LHCN-M2 (cell line): ENCODE measurements around the gene UFC1. TPM values are rescaled to one million over a fixed set of nuclear protein-coding genes. Genes with fewer than 3 reads are reported as not detected.

ENCODE experiments used
- DNase-seq: peaks from one replicate; pipeline ENCODE4 v3.0.0-alpha.2; 2012; ENCODE audit warnings: low read depth
- total RNA-seq: library from RNA; depleted of rRNA; stranded (reverse); fragments of >200 nt; gene quantifications from 2 replicates; pipeline ENCODE4 v1.2.3, GENCODE V29; 2014

The UFC1 gene
- total RNA-seq, 1 experiment from 2014 or later: 90.6 TPM

DNA sequence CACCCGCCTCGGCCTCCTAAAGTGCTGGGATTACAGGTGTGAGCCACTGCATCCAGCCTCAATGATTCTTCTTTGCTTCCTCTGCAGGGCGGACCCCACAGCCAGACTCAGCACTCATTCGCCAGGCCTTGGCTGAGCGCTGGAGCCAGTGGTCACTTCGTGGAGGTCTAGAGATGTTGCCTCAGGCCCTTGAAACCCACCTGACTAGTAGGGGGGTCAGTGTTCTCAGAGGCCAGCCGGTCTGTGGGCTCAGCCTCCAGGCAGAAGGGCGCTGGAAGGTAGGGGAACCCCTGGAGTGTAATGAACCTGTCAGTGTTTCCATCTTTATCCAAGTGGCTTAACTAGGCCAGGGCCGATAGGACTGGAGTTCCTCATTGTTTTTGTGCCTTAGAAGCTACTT lies 15.1 kb downstream of the UFC1 start:
- DNase-seq: no peak

DNA sequence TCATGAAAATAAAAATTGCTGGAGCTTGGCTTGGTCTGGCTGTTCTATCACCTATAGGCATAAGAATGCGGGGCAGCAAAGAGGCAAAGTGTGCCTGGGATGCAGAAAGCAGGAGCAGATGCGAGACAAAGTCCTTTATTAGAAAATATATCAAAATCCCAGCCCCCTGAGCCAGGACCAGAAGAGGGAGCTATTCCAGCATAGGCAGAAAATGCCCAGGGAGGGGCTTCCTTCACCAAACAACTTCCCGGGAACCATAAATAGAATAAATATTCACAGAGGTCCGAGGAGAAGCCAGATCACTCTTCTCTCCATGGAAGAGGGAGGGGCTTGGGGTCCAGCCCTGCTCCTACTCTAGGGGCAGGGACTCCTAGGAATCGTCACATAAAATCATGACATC lies 17.4 kb downstream of the UFC1 start:
- no peak for DNase-seq

DNA sequence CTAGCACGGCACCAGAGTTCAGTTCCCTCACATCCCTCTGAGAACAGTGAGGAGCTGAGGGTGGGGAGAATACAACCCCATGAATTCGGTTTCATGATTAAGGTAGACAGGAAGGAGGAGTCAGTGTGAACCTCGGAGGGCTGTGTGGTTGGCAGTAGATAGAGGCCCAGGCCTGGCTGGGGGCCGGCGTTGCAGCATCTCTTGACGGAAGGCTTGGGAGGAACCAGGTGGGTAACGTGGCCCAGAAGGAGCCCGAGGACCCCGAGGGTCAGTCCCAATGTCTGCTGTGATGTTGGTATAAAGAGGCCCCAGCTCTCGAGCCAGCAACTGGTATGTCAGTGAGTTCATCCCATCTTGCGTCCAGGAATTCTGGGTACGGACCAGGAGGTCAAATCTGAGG lies 17.9 kb downstream of the UFC1 start:
- no peak for DNase-seq

DNA sequence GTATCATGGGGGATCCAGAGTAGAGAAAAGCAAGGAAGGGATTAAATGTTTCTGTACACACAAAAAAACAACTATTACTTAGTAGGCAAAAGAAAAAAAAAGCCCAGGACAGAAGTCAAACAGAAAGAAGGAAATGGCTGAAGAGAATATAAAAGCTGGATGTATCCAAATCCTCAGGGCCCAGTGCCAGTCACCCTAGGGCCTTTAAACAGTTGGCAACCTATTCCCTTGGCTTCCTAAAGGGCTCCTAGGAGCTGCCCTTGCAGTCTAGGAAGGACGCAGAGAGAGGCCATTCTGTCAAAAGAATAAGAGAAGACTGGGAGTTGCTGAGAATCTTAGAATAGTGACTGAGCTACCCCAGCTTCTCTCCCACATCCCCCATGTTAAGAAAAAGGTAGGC lies 18.6 kb downstream of the UFC1 start:
- no peak for DNase-seq

DNA sequence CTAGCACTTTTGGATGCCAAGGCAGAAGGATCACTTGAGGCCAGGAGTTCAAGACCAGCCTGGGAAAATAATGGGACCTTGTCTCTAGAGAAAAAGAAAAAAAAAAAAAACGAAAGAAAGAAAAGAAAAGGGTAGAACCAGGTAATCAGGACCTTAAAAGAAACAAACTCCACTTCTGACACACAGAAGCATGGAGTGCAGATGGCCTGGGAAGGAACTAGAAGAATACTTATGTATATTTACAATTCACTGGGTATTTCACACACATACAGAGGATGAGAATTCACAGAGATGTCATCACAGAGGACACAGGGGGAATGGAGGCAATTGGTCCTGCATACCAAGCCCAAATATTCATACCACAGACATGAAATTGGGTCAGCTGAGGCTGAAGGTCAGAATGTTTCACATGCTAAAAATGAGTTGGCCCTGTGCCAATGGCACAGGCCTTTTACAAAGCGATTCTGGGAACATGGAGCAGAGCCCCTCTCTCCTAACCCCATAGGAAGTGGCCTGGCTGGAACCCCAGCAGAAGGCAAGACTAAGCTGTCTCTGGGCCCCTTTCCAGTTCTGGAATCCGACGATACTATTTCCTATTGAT lies 19.1 kb downstream of the UFC1 start:
- peak; percentile 92 for DNase-seq

DNA sequence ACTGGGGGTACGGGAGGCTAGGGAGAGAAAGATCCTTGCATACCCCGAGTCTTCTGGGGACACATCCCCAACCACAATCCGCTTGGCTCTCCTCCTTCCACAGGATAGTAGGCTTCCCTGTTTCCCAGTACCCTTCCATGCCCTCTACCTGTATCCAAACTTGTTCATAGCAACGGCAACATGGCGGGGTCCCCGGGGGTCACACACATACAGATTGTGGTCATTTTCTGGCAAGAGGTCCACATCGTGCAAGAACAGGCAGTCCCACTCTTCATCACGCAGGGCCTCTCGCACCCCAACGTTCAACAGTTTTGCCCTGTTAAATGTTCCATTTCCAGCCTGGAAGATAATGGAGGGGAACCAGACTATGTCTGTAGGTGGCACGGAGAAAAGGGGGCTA lies 19.9 kb downstream of the UFC1 start:
- DNase-seq: no peak

DNA sequence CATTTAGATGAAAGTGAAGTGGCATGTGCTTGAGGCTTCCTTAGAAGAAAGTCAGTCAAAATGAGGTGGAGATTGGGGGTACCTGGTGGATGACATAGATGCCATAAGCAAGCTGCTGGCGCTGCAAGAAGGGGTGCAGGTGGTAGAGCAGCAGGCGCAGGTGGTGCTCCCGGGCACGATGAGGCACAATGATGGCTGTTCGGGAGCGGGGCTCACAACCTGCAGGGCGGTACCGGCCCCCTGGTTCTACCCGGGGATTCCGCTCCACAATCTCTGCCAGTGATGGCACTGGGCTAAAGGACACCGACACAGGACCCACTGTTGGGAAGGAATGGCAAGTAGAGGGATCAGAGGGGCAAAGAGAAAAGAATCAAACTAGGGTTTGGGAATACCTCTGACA lies 21.1 kb downstream of the UFC1 start:
- no peak for DNase-seq

DNA sequence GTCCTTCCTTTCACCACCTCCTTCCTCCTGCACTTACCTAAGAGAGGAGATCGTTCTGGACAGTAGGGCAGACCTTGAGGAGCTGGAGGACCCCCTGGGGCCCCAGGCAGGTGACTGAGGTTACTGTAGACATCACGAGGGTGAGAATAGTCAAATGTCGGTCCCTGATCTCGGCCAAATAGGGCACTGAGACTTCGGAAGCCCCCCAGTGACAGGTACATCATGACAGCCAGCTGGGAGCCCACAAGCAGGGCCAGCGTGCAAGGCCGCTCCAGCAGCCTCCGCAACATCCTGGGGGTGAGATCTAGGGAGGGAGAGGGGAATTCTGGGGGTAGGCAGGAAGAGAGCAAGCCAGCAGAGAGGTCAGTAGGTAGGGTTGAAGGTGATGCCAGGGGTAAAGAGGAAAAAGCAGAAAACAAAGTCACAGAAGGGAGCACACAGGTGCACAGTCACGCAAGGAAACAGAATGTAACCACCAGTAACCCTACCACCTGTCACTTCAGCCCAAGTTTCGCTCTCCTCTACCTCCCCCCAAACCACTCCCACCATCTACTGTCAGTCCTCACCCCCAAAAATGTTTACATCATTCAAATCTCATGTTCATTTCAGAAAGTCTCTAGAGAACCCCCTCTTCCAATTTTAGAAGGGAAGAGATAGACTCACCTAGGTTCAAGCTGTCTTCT lies 22.1 kb downstream of the UFC1 start:
- no peak for DNase-seq

DNA sequence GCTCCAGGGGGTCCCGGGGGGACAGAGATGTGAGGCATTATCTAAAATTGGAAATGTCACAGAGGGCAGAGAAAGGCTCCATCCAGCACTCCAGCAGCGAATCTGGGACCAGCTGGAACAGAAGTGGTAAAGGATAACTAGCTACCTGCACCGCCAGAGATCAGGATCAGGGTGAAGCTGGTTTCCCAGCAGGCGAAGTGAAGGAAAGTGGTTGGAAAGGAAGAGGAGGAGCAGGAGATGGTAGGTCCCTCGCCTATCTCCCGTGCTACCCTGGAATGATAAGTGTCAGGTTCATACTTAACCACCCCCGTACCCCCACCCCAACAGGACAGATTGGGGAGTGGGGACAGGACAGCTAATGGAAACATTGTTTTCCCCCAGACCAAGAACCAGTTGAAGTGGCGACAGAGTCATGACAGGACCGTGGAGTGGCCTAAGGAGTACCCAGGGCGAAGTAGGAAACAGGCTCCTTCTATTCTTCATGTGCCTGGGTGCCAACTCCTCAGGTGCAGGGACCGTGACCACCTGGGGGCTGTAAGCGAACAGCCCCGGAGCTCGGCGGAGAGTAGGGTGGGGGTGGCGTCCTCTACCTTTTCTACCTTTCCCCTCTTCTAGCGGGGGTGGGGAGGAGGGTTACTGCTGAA lies 22.8 kb downstream of the UFC1 start:
- DNase-seq: no peak

DNA sequence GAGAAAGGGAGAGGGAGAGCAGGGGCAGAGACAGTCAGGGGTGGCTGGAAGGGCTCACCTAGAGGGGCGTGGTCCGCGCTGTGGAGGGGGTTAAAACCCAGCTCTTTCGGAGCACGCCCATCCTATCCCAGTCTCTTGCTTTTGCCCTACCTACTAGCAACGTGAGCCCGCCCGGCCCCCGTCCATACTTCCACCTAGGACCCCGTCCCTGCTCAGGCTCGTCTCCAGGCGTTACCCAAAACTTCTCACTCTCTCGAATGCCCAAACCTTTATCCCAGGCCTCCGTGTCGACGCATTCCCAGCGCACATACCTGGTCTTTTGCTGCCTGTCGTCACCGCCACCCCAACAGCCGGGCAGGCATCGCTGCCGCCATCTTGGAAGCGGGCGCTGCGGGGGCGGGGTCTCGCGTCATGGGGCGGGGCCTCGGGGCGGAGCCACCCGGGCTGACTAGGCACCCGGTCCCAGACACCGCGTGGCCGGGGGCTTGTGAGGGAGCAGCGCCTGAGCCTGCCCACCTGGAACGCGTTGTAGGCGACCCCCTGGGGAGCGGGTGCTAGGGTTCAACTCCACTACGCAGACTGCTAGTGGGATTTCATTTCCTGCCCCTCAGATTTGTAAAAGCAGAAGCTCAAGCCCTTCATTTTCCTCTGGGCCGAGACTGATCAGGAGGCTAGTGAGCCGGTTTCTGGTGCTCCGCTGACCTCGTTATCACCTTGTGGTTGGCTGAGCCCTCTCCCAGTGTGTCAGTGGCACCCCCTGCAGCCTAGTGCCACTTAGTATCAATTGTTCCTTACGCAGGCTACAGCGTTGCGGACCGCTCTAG lies 23.5 kb downstream of the UFC1 start, which contains the start of gene B4GALT3:
Gene B4GALT3, minus strand, starts transcription at position 396 of the 824 bp plus-strand sequence. CDS start 1,447 bp downstream, outside the sequence.
- DNase-seq: peak; percentile 62

DNA sequence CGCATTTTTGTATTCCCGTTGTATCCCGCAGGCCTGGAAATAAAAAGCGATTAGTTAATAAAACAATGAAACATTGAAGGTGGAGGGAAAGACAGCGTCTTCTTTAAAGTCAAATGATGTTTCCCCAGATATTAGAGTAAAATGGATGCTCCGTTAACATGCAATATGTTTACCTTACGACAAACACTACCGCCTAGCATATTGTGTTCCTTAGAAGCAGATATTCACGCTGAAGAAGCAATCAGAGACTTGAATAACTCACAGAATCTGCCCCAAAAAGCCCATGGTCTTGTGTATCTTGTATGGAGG lies 24.1 kb downstream of the UFC1 start:
- DNase-seq: no peak

DNA sequence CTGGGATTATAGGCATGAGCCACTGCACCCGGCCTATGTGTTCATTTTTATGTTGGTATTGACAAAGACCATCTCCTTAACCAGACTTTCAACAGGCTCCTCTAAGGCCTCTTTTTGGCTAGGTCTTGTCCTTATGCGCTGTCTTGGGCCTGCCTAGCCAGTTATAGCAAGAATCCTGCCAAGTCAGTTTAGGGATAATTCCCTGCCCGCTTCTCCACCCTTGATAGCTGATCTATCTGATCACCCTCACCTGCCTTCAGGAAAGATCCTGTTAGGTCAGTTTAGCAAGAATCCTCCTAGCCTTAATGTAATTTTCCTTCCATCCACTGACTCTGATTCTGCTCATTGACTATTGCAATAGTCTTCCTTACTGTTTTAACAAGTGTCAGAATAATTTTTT lies 25.9 kb downstream of the UFC1 start:
- no peak for DNase-seq

DNA sequence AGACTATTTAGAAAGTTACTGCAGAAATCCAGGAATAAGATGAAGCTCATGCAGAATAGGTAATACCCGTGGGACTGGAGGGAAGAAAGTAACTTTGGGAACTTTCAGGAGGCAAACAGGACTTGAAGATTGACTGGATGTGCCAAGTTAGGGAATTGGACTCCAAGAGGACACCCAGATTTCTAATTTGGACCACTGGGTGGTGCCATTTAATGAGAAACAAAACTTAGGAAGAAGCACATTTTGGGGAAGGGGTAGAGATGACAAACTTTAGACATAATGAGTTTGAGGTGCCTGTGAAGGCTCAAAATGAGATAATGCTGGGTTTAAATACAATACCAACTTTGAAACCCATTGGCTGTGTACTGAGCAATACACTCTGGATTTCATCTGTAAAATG lies 26.9 kb downstream of the UFC1 start:
- DNase-seq: peak; percentile 55

DNA sequence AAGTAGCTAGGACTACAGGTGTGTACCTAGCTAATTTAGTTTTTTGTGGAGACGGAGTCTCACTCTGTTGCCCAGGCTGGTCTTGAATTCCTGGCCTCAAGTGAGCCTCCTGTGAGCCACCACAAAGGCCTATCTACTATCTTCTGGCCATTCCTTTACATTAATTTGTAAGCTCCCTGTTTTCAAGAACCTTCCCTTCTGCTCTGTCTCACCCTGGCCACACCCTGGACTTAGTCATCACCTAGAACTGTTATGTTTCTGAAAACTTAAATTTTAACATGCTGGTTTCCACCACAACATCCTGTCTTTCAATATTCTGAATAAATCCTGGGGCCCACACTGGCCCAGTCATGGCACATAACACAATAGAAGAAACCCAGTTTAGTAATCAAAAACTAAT lies 28.4 kb downstream of the UFC1 start:
- peak; percentile 77 for DNase-seq

DNA sequence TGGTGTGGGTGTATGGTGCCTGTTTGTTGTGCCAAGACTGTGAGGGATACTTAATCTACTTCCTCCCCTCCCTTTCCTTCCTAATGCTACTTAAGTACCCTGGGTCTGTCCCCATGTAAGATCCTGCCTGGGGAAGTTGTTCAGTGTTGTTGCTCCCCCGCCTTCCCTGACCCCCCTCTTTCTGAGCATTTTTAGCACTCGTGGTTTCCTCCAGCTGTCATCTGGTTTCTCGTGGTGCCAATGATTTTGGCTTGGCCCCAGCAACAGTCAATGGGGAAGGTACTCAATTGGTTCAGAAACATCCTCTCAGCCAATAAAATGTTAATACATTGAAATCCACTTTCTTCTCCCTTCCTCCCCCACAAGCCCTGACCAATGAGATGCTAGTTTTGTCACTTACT lies 31.5 kb downstream of the UFC1 start:
- DNase-seq: peak; percentile 98

DNA sequence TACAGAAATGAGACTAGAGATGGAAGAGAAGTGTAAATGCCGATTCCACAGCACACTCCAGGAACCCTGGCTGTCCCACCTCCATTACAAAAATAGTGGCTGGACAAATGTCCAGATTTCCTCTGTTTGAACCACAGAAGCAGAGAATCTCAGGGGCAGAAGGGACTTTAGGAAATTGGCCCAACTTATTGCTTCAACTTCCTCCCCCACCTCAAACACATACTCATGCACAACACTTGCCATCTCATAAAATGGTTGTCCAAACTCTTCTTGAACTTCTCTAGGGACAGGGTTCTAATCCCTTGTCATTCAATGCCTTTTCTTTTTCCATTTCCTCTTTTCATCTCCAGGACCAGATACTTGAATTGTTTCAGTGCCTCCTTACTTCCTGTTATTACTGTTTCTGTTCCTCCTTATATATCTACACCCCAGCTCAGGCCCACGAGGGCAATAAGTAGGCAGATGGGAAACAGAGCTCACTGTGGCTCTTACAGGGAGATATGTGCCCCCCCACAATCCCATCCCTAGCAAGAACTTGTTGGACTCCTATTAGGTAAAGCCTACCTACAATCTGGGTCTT lies 32.0 kb downstream of the UFC1 start:
- DNase-seq: no peak

DNA sequence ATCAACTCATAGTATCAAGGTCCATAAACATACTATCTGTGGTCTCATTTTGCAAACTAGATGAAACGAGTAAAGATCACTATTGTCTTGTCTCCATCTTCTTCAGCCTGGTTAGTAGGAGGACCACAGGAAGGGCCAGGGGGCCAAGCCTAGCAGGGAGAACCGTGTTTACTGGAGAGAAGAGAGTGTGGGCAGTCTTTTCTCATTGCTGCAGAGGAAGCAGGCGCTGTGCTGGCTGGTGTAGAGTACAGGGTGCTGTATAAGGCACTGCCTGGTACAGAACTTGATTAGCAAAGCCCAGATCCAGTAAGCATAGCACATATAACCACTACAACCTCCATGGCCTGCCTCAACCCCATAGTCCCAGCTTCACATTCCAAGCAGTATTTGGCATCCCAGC lies 33.5 kb downstream of the UFC1 start:
- DNase-seq: no peak

DNA sequence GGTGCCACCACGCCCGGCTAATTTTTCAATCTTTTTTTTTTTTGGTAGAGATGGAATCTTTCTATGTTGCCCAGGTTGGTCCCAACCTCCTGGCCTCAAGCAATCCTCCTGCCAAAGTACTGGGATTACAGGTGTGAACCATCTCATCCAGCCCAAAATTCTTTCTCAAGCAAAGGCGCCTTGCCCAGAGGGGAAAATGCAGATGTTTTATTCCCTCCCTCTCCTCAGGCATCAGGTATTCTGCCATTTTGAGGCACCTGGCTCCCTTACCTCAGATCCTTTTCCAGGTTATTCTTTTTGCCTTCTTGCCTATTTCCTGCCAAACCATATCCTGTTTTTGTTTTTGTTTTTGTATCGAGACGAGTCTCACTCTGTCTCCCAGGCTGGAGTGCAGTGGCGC lies 34.6 kb downstream of the UFC1 start:
- no peak for DNase-seq

DNA sequence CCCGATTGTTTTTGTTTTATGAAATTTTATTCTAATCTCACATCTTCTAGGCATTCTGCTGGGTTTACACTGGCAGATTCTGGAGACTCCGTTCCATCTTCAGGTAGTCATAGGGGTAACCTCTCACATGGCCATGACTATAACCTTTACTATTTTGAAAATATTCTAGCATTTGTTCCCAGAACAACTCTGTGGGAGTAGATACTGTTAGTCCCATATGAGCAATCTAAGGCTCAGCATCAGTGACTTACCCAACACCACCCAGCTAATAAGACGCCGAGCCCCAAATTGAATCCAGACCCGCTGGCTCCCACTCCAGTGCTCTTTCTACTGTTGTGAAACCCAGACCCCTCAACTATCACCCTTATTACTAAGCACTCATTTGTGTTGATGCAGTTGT lies 35.3 kb downstream of the UFC1 start:
- DNase-seq: no peak

DNA sequence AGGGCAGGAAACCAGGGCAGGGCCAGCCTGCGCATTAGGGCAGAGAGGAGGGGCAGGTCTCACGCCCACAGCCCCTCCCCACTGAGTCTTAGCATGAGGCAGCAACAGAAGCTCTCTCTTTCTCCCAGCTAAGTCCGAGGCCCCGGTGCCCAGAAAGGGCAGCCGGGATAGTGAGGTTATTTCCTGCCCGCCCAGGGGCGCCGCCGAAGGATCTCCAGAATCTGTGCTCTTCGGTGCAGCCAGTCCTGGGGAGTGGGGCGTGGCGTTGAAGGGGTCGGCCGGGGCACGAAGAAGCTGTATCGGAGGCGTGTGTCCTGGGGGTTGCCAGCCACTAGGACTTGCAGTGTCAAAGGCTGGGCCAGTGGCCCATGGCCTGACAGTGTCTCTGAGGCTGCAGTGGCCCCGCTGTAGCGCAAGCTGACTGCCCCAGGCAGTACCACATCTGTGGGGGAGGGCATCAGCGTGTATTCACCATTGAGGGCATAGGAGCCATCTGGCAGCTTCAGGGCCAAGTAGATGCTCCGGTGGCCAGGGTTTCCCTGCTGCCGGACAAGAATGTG lies 37.3 kb downstream of the UFC1 start:
- DNase-seq: no peak

DNA sequence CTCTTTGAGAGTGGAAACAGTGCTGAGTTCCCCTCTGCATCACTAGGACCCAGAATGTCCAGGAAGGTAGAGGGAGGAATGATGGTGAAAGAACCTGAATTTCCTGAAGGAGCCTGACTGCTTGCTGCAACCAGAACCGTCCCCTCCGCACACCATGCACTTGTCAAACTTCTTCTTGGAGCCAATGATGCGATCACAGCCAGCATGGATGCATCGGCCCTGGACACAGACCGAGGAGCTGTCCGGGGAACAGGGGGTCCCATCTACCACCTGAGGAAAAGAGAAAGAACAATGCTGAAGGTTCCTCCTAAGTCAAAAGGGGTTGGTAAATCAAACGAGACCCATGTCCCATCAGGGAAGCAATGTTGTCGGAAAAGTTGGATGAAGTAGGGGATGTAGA lies 38.2 kb downstream of the UFC1 start:
- no peak for DNase-seq
